ENCODE measurements around the gene SIGLEC11.
"Not testable (repeated sequence)": the region's sequence is repeated elsewhere in the genome, so short reads cannot be mapped to it uniquely, and the experiment has no call there.

Gene SIGLEC11

GRCh38 chr19:49924881-49925210 is 36.1 kb downstream of the SIGLEC11 start:
- DNase-seq (ENCODE audit: low spot score): not testable (repeated sequence)

- DNase-seq (ENCODE audit: low spot score): no peak
Observed at GRCh38 chr19:49924004-49924880, 36.7 kb downstream of the SIGLEC11 start.

- DNase-seq (ENCODE audit: low spot score): no peak
Observed at GRCh38 chr19:49923055-49924003, 37.6 kb downstream of the SIGLEC11 start.

GRCh38 chr19:49921871-49922795 is 38.8 kb downstream of the SIGLEC11 start:
- no peak for DNase-seq (ENCODE audit: low spot score)

- DNase-seq (ENCODE audit: low spot score): no peak
Observed at GRCh38 chr19:49920624-49921363, 40.2 kb downstream of the SIGLEC11 start.

GRCh38 chr19:49918089-49918488 is 42.9 kb downstream of the SIGLEC11 start:
- no peak for DNase-seq (ENCODE audit: low spot score)

- no peak for DNase-seq (ENCODE audit: low spot score)
Observed at GRCh38 chr19:49916839-49917733, 43.9 kb downstream of the SIGLEC11 start.

- no peak for DNase-seq (ENCODE audit: low spot score)
Observed at GRCh38 chr19:49915271-49915670, 45.7 kb downstream of the SIGLEC11 start.

GRCh38 chr19:49913720-49914119 is 47.3 kb downstream of the SIGLEC11 start:
- no peak for DNase-seq (ENCODE audit: low spot score)

- no peak for DNase-seq (ENCODE audit: low spot score)
Observed at GRCh38 chr19:49912965-49913685, 47.8 kb downstream of the SIGLEC11 start.

- DNase-seq (ENCODE audit: low spot score): no peak
Observed at GRCh38 chr19:49911381-49912145, 49.4 kb downstream of the SIGLEC11 start.

- DNase-seq (ENCODE audit: low spot score): no peak
Observed at GRCh38 chr19:49910179-49910578, 50.8 kb downstream of the SIGLEC11 start.

- no peak for DNase-seq (ENCODE audit: low spot score)
Observed at GRCh38 chr19:49908480-49909420, 52.2 kb downstream of the SIGLEC11 start.

GRCh38 chr19:49907745-49908446 is 53.1 kb downstream of the SIGLEC11 start:
- DNase-seq (ENCODE audit: low spot score): no peak

- no peak for DNase-seq (ENCODE audit: low spot score)
Observed at GRCh38 chr19:49906879-49907564, 54.0 kb downstream of the SIGLEC11 start.

- no peak for DNase-seq (ENCODE audit: low spot score)
Observed at GRCh38 chr19:49904136-49904535, 56.8 kb downstream of the SIGLEC11 start.
